T-helper 9 cell (primary cell): ENCODE results near the gene CHMP6.
A peak's percentile ranks its signal among the peaks of the same experiment; 100 is the strongest.

Source experiments
- DNase-seq: peaks from one replicate; pipeline ENCODE4 v3.0.0-alpha.2; 2020

CHMP6 gene

DNA sequence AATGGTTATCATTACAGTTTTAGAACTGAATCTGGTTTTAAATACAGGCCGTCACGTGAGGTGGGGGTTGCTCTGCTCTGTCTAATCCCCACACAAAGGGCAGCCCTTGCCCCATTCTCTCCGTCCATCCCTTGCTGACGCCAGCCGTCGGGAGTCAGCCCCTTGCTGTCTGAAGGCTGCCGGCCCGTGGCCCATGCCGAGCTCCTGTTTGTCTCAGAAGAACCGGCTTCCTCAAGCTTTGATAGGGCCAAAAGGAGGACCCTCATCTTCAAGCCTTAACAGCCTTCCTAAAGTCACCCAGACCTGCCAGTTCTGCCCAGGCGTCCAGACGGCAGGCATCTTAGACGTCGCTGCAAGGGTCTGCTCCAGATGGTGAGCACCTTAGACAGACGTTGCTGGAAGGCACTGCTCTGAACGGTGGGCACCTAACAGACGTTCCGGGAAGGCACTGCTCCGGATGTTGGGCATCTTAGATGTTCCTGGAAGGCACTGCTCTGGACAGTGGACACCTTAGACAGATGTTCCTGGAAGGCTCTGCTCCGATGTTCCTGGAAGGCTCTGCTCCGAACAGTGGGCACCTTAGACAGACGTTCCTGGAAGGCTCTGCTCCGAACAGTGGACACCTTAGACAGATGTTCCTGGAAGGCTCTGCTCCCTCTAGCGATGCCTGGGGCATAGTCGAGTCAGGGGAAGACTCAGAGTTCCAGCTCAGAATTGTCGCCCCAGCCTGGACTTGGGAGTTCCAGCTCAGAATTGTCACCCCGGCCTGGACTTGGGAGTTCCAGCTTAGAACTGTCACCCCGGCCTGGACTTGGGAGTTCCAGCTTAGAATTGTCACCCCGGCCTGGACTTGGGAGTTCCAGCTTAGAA is 35.1 kb upstream of the CHMP6 start:
- DNase-seq, result no peak

DNA sequence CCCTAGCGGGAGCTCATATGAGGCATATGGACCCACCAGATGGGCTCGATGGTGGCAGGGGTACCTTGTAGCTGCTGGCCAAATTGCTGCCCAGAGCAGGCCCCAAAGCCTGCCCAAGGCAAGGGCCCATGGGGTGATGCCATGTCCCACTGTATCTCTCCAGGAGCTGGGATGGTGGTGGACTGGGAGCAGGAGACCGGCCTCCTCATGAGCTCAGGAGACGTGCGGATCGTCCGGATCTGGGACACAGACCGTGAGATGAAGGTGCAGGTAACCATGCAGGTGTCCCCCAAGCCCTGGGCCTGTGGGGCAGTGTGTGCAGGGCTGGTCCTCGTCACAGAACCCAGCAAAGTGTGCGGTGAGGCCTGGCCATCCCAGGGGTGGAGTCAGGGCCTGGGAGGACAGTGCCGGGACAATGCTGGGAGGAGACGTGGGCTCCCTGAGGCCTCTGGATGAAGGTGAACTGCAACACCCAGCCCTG is 34.1 kb upstream of the CHMP6 start:
- no peak for DNase-seq

- no peak for DNase-seq
Observed at GRCh38 chr17:80959330-80960036, 32.2 kb upstream of the CHMP6 start.

- no peak for DNase-seq
Observed at GRCh38 chr17:80960037-80960796, 31.4 kb upstream of the CHMP6 start.

DNA sequence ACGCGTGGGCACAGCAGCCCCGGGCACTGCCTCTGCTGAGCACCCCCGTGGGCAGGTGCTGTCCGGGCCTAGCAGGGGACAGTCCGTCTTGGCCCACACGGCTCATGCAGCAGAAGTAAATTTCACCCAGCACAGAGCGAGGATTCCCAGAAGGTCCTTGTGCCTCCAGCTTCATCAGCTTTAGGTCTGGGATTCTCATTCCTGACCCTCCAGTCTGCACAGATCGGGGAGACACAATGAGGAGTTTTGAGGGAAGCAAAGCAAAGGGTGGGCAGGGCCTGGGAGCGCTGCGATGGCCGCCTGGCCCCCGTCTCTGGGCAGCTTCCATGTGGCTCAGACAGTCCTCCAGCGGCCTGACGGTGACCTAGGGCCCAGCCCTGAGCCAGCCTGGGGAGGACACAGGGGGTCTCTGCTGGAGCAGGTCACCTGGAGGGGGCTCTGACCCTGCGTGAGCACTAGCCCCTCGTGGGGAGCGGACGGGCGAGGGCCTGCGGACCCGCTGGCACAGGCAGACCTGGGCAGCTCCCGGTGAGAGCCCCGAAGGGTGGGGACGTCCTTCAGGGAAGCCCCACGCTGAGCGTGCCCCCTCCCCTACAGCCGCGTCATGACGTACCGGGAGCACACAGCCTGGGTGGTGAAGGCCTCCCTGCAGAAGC is 30.7 kb upstream of the CHMP6 start:
- no peak for DNase-seq

DNA sequence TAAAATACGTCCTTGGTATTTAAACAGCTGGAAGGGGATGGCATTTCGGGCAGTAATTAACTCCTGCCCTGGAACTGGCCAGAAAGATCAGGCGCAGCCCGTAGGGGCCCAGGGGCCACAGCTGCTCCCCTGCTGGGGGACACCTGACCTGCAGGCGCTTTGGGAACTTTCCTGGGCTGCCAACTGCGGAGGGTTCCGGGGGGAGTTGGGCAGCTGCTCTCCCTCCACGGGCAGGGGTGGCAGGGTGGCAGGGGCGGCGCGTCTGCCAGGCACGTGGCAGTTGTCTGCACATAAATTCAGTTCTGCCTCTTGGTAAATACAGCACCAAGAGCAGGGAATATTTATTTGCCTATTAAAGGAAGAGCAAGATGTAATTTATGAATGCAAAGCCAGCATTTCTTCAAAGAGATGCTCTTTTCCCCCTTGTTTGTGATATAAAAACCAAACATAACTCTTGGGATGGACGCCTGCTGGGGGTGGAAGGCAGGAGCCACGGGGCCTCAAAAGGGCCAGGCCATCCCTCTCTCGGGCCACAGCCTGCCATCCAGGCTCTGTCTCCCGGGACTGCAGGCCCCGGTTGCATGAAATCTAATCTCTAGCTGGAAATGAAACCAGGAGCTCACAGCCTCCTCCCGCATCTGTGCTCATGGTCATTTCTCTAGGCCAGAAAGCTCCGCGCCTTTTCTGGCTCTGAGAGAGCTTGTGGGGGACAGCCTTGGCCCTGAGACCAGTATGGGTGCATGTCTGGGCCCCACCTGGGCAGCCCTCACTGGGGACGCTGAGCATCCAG is 29.9 kb upstream of the CHMP6 start:
- no peak for DNase-seq

DNA sequence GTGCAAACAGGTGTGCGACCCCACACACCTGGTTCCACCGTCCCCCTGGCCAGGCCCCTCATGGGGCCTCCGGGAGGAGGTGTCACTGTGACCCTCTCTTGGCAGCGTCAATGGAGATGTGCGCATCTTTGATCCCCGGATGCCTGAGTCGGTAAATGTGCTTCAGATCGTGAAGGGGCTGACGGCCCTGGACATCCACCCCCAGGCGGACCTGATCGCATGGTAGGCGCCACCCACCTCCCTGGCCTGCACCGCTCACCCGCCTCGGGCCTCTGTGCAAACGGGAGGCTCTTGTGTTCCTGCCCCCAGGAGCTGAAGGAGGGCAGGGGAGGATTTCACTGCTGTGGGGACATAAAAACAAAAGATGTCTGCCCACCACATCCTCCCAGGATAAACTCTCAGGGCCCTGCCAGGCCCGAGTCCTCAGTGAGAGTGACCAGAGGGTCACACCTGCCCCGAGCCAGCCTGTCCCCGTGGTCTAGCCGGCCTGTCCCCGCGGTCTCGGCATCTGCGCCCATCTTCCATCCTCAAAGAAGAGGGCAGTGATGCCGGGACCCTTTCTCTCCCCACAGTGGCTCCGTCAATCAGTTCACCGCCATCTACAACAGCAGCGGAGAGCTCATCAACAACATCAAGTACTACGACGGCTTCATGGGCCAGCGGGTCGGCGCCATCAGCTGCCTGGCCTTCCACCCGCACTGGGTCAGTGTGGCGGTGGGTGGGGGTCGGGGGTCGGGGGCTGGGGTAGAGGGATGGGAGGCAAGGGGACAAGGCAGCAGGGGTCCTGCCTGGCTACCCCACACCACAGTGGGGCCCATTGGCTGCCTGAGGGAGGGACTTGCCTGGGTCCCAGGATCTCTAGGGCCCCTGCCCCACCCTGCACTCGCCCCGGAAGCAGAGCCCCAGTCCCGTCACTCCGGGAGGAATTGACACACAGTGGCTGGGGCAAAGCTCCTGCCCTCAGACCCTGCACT is 29.0 kb upstream of the CHMP6 start:
- no peak for DNase-seq

DNA sequence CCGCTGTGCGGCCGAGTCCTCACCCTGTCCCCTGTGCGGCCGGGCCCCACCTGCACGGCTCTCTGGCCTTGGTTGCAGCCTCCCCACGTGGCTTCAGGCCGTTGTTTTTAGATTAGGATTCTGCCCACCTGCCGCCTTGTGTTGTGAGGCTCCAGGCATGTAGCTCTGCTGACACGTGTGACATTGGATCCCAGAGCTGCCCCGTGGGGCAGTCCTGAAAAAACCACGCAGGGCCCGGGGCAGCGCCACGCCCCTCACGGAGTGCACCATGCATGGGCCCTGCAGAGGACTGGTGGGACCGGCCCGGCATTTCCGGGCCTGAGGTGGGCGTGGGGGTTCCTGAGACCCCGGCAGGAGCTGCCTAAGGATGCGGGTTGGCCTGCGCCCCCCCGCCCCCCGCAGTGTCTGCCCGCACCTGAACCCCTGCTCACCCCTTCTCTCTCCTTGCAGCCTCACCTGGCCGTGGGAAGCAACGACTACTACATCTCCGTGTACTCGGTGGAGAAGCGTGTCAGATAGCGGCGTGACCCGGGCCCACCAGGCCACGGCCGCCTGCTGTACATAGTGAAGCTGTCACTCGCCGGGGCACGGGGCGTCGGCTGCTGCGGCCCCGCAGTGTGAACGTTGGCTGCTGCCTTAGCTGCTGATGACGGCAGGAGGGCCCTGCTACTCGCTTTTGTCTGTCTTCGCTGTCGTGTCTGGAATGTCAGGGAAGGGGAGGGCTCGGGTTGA is 27.7 kb upstream of the CHMP6 start:
- DNase-seq, result no peak

DNA sequence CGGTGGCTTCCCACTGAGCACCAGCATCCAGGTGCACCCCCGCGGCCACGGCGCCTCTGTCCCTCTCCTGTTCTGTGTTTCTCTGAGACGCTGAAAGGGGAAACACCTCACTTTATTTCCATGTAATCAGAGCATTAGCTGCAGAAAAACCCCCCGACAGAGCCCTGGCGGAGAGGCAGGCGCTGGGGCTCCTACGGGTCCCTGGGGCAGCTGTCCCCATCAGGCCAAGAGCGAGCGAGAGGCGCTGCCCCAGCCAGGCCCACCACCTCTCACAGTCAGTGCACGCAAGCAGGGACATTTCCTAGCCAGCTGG is 27.1 kb upstream of the CHMP6 start:
- DNase-seq, result no peak

DNA sequence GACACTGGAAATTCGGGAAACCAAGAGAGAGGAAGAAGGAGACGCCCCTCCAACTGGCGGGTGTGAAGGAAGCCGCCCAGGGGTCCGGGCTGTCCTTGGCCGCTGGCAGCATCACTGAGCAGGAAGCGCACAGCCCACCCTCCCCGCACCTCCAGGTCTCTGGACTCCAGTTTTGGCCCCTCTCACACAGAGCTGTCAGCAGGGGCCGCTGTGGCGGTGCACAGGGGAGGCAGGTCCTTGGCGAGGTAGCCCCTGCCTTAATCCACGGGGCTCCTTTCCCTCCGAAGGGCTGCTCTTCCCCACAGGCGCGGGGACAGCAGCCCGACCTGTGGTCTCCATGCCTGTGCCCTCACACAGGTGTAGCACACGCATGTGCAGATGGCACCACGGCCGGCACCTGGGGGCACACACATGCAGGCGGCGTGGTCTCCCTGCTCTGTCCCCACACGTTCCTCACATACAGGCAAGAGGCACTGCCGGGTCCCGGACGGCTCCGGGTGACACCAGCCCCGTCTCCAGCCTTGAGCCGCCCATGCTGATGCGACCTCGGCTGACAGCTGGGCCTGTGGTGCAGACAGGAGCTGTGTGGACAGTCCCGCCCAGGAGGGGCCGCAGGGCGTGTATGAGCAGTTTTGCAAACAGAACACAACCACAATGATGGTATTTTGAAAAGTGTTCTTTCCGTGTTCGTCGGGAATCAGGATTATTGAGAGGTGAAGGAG is 26.6 kb upstream of the CHMP6 start:
- no peak for DNase-seq

- no peak for DNase-seq
Observed at GRCh38 chr17:80965606-80966005, 26.0 kb upstream of the CHMP6 start.

GRCh38 chr17:80967404-80967872 is 24.2 kb upstream of the CHMP6 start:
- DNase-seq, result no peak

GRCh38 chr17:80968602-80969029 is 23.0 kb upstream of the CHMP6 start:
- no peak for DNase-seq

DNA sequence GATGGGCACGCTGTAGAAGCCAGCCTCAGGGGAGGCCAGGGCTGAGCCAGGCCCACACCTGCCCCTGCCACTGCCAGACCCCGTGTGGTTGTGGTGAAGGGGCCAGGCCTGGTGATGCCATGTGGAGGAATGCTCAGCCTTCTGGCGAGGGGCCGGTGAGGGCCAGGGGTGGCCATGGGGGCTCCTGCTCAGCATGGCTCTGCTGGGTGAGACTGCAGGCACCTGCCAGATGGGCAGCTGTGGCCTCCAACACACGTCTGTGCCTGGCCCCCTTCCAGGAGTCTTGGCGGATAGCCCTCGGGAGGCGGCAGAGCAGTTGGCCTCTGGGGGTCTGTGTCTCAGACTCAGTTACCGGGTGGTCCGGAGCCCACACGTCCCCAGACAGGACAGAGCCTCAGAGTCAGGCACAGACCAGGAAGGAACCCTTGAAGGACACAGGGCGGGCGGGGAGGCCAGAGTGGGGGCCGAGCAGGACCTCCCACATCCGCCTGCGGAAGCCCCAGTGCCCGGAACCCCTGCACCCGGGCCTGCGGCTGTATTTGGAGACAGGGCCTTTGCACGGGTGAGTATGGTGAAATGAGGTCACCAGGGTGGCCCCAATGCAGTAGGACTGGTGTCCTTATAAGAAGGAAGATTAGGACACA is 22.5 kb upstream of the CHMP6 start:
- DNase-seq, result no peak

- DNase-seq, result no peak
Observed at GRCh38 chr17:80969674-80970043, 22.0 kb upstream of the CHMP6 start.

DNA sequence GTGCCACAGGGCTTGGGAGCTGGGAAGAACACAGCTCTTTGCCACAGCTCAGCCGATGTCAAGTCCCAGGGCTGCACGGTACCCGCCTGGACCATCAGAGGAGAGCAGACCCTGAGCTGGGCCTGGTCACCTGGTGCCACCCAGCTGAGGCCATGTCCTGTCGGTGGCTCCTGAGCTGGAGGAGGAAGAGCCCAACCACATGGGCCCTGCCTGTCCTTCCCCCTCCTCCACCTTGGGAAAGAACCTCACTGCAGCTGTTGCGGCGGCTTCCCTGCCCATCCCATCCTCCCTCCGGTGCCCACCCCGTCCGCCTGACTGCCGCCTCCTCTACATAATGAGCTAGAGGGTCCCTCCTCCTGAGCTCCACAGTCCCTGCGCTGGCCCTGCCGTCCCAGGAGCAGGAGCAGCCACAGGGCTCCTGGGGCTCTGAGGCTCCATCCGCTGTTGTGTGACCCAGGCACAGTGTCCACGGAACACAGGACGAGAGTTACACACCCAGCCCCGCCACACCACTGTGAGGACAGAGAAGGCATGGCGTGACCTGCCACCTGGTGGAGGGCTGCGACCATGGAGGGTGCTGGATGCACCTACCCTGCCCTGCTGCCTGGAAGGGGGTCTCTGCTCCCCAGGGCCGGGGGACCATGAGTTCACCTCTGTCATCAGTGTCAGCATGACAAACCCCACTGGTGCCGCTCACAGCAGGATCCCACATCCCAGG is 21.4 kb upstream of the CHMP6 start:
- peak; percentile 30 for DNase-seq

DNA sequence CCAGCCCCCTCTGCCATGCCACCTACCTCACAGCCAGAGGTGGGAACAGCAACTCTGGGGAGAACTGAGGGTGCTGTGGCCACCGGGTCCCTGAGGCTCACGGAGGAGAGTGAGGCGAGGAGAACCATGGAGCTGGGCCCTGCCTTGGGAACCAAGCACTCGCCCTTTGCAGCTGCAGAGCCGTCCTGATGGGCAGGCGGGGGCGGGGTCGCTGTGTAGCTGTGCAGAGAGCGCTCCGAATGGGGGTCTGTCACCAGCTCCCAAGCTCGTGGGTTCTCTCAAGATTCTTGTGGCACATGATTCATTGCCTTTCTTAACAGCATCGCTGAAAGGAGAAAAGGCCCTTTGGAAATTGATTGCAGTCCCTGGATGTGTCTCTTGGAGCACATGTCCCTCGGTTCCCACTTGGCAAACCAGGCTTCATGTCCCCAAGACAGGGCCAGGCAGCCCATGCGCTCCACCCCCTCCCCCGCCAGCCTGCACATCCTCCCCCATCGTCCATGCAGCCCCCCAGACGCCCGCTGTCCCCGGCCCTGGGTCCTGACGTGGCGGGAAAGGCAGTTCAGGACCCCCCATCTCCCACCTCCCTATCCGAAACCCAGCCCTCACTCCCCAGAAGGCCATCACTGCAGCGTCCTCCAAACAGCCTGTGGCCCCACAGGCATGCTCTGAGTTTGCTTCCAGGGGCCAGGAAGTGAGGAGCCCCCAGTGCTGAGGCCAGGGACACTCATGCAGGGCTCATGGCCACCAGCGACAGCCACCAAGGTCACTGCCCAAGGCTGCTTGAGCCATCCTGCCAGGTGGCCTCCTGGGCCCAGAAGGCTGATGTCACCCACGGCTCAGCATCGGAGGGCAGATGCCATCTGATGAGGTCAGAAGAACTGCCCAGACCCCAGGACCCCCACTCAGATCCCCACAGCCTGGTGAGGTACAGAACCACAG is 20.6 kb upstream of the CHMP6 start:
- no peak for DNase-seq
